ENCODE measurements around the gene NPHP3.

DNA sequence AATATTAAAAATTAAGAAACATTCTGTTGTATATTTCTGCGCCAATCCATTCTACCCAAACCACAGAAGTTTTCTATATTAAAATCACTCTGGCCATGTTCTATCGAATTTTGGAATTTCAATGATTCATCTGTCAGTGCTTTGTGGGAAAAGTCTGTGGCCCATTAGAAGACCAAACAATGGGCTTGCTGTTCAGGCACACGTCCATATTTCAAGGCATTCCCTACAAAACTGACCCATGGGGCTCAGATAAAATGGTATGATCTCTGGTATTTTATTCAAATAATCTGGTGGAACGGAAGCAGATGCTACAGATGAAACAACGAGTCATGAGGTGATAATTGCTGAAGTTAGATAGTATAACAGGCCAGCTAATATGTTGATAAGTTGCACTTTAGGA, 12.4 kb downstream of the NPHP3 start:
- TF ChIP-seq, protein P1, sequence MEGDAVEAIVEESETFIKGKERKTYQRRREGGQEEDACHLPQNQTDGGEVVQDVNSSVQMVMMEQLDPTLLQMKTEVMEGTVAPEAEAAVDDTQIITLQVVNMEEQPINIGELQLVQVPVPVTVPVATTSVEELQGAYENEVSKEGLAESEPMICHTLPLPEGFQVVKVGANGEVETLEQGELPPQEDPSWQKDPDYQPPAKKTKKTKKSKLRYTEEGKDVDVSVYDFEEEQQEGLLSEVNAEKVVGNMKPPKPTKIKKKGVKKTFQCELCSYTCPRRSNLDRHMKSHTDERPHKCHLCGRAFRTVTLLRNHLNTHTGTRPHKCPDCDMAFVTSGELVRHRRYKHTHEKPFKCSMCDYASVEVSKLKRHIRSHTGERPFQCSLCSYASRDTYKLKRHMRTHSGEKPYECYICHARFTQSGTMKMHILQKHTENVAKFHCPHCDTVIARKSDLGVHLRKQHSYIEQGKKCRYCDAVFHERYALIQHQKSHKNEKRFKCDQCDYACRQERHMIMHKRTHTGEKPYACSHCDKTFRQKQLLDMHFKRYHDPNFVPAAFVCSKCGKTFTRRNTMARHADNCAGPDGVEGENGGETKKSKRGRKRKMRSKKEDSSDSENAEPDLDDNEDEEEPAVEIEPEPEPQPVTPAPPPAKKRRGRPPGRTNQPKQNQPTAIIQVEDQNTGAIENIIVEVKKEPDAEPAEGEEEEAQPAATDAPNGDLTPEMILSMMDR (IDR thresholded peaks at IDR 0.05; ENCODE audit: insufficient read depth, low read length) = no peak
- no peak for TF ChIP-seq POLR2AphosphoS5 (IDR thresholded peaks at IDR 0.05; ENCODE audit: low read depth)
- TF ChIP-seq GABPA (IDR thresholded peaks at IDR 0.05; ENCODE audit: low read depth) = no peak
- TF ChIP-seq SPI1 (IDR thresholded peaks at IDR 0.05; ENCODE audit: borderline replicate concordance, low read depth) = no peak
